ENCODE results near the gene SFXN3.

SFXN3 gene

DNA sequence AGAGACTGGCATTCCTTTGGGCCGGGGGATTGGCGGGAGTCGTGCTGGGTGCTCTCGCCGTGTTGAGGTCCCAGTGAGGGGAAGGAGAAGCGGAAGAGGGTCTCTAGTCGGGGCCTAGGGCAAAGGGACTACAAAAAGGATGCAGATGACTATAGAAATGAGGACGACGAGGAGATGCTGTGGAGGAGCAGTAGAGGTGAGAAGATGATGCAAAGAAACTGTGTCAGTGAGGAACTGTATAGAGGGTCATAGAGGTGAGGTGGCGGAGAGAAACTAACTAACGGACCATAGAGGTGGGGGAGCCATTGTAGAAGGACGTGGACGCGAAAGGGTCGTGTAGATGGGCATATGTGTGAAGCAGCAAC is 43.4 kb upstream of the SFXN3 start:
- Histone ChIP-seq H3K27ac (replicated peaks; ENCODE audit: low read length) (no peak overlapping the region), H3K4ac (ENCODE audit: low read length) (no peak overlapping the region), H3K79me1 (ENCODE audit: low read depth, low read length) (peaks cover 10% of the 10 kb centered on the region), H2AFZ (ENCODE audit: low read length) (peak overlapping the region; percentile 98), H4K91ac (ENCODE audit: low read depth, low read length, poor library complexity) (no peak overlapping the region), H3K23ac (ENCODE audit: low read depth, low read length, poor library complexity) (peak overlapping the region; percentile 97), H3K9me3 (replicated peaks in 1 of 2; ENCODE audit: control insufficient read depth in 2 of 2, insufficient read depth in 1 of 2, low read depth in 1 of 2, low read length in 2 of 2) (peaks cover 0 to 3% of the 10 kb centered on the region in 2 donors), H3K9ac (ENCODE audit: low read depth, low read length, poor library complexity) (peak overlapping the region; percentile 85), H2BK15ac (ENCODE audit: low read length) (no peak overlapping the region), H2BK120ac (ENCODE audit: low read depth, low read length) (no peak overlapping the region), H3K18ac (ENCODE audit: low read length) (no peak overlapping the region), H3K27me3 (ENCODE audit: control insufficient read depth in 3 of 3, insufficient read depth in 3 of 3, low read depth in 1 of 3, low read length in 3 of 3) (no peaks in the 10 kb centered on the region), H2BK5ac (ENCODE audit: low read length) (peak overlapping the region; percentile 91), H3K14ac (ENCODE audit: low read length) (no peak overlapping the region), H3K4me2 (ENCODE audit: insufficient read depth, low read length, poor library complexity, severe bottlenecking) (peak overlapping the region; percentile 80), H3K4me3 (ENCODE audit: low read length in 2 of 2) (peak overlapping the region; percentile 88 to 93), H3K36me3 (replicated peaks in 1 of 2; ENCODE audit: control insufficient read depth in 2 of 2, insufficient read depth in 2 of 2, low read length in 2 of 2) (peaks cover 33 to 68% of the 10 kb centered on the region in 2 donors), H3K4me1 (ENCODE audit: control insufficient read depth in 2 of 2, insufficient read depth in 1 of 2, low read depth in 1 of 2, low read length in 2 of 2) (peaks cover 12 to 13% of the 10 kb centered on the region in 2 donors), H4K8ac (ENCODE audit: low read depth, low read length) (no peak overlapping the region), H2AK5ac (ENCODE audit: low read depth, low read length) (no peak overlapping the region), H2BK12ac (ENCODE audit: low read length) (no peak overlapping the region)
- DNase-seq (ENCODE audit: low spot score) = no peak
- no CpG with 5 or more reads among the region's 15 CpGs for WGBS, 2 donors (ENCODE audit: extremely low coverage in 2 of 2, insufficient read length in 2 of 2, insufficient replicate concordance in 1 of 2)

DNA sequence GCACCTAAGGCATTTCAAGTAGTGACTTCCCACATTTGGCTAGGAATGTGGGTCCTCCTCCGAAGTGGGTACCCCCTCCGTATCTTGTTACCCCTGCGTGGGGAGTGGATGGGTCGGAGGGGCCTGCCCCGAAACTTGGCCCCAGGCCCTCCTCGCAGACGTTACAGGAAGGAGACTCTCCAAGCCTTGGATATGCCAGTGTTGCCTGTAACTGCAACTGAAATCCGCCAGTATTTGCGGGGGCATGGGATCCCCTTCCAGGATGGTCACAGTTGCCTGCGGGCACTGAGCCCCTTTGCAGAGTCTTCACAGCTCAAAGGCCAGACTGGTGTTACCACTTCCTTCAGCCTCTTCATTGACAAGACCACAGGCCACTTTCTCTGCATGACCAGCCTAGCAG is 42.9 kb upstream of the SFXN3 start:
- Histone ChIP-seq H3K27ac (replicated peaks; ENCODE audit: low read length) (no peak overlapping the region), H2BK5ac (ENCODE audit: low read length) (no peak overlapping the region), H3K36me3 (replicated peaks in 1 of 2; ENCODE audit: control insufficient read depth in 2 of 2, insufficient read depth in 2 of 2, low read length in 2 of 2) (peaks cover 31 to 67% of the 10 kb centered on the region in 2 donors), H2AFZ (ENCODE audit: low read length) (no peak overlapping the region), H3K4me3 (ENCODE audit: low read length in 2 of 2) (peak overlapping the region; percentile 88 to 93), H2BK12ac (ENCODE audit: low read length) (no peak overlapping the region), H3K14ac (ENCODE audit: low read length) (no peak overlapping the region), H4K8ac (ENCODE audit: low read depth, low read length) (no peak overlapping the region), H2AK5ac (ENCODE audit: low read depth, low read length) (no peak overlapping the region), H4K91ac (ENCODE audit: low read depth, low read length, poor library complexity) (no peak overlapping the region), H3K9me3 (replicated peaks in 1 of 2; ENCODE audit: control insufficient read depth in 2 of 2, insufficient read depth in 1 of 2, low read depth in 1 of 2, low read length in 2 of 2) (peaks cover 0 to 3% of the 10 kb centered on the region in 2 donors), H3K79me1 (ENCODE audit: low read depth, low read length) (peaks cover 10% of the 10 kb centered on the region), H2BK15ac (ENCODE audit: low read length) (no peak overlapping the region), H3K27me3 (ENCODE audit: control insufficient read depth in 3 of 3, insufficient read depth in 3 of 3, low read depth in 1 of 3, low read length in 3 of 3) (no peaks in the 10 kb centered on the region), H3K4me1 (ENCODE audit: control insufficient read depth in 2 of 2, insufficient read depth in 1 of 2, low read depth in 1 of 2, low read length in 2 of 2) (peaks cover 12 to 13% of the 10 kb centered on the region in 2 donors), H3K4ac (ENCODE audit: low read length) (no peak overlapping the region), H3K4me2 (ENCODE audit: insufficient read depth, low read length, poor library complexity, severe bottlenecking) (peak overlapping the region; percentile 80), H3K18ac (ENCODE audit: low read length) (no peak overlapping the region), H3K23ac (ENCODE audit: low read depth, low read length, poor library complexity) (no peak overlapping the region), H3K9ac (ENCODE audit: low read depth, low read length, poor library complexity) (peak overlapping the region; percentile 85), H2BK120ac (ENCODE audit: low read depth, low read length) (no peak overlapping the region)
- DNase-seq (ENCODE audit: low spot score) = no peak
- no CpG with 5 or more reads among the region's 10 CpGs for WGBS, 2 donors (ENCODE audit: extremely low coverage in 2 of 2, insufficient read length in 2 of 2, insufficient replicate concordance in 1 of 2)

DNA sequence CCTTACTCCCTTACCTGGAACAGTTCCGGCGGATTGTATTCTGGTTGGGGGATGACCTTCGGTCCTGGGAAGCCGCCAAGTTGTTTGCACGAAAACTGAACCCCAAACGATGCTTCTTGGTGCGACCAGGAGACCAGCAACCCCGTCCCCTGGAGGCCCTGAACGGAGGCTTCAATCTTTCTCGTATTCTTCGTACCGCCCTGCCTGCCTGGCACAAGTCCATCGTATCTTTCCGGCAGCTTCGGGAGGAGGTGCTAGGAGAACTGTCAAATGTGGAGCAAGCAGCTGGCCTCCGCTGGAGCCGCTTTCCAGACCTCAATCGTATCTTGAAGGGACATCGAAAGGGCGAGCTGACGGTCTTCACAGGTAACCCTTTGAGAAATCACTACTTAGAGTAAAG is 41.9 kb upstream of the SFXN3 start:
- no peak overlapping the region for H4K8ac ChIP-seq (ENCODE audit: low read depth, low read length)
- H3K36me3 ChIP-seq (replicated peaks in 1 of 2; ENCODE audit: control insufficient read depth in 2 of 2, insufficient read depth in 2 of 2, low read length in 2 of 2) = peaks cover 35 to 68% of the 10 kb centered on the region in 2 donors
- H3K4ac ChIP-seq (ENCODE audit: low read length) = no peak overlapping the region
- peak overlapping the region in 1 of 2 donors; percentile 93 for H3K4me3 ChIP-seq (ENCODE audit: low read length in 2 of 2)
- H3K14ac ChIP-seq (ENCODE audit: low read length) = no peak overlapping the region
- no peak overlapping the region for H2AK5ac ChIP-seq (ENCODE audit: low read depth, low read length)
- WGBS, 2 donors (ENCODE audit: extremely low coverage in 2 of 2, insufficient read length in 2 of 2, insufficient replicate concordance in 1 of 2) = no CpG with 5 or more reads among the region's 21 CpGs
- peaks cover 12 to 13% of the 10 kb centered on the region in 2 donors for H3K4me1 ChIP-seq (ENCODE audit: control insufficient read depth in 2 of 2, insufficient read depth in 1 of 2, low read depth in 1 of 2, low read length in 2 of 2)
- peaks cover 10% of the 10 kb centered on the region for H3K79me1 ChIP-seq (ENCODE audit: low read depth, low read length)
- no peak overlapping the region for H3K18ac ChIP-seq (ENCODE audit: low read length)
- no peak overlapping the region for H3K9ac ChIP-seq (ENCODE audit: low read depth, low read length, poor library complexity)
- no peak overlapping the region for H2BK120ac ChIP-seq (ENCODE audit: low read depth, low read length)
- no peak overlapping the region for H4K91ac ChIP-seq (ENCODE audit: low read depth, low read length, poor library complexity)
- H3K4me2 ChIP-seq (ENCODE audit: insufficient read depth, low read length, poor library complexity, severe bottlenecking) = no peak overlapping the region
- DNase-seq (ENCODE audit: low spot score) = no peak
- no peak overlapping the region for H2BK15ac ChIP-seq (ENCODE audit: low read length)
- no peak overlapping the region for H2BK12ac ChIP-seq (ENCODE audit: low read length)
- no peak overlapping the region for H2AFZ ChIP-seq (ENCODE audit: low read length)
- H2BK5ac ChIP-seq (ENCODE audit: low read length) = no peak overlapping the region
- no peak overlapping the region for H3K27ac ChIP-seq (replicated peaks; ENCODE audit: low read length)
- H3K9me3 ChIP-seq (replicated peaks in 1 of 2; ENCODE audit: control insufficient read depth in 2 of 2, insufficient read depth in 1 of 2, low read depth in 1 of 2, low read length in 2 of 2) = peaks cover 0 to 3% of the 10 kb centered on the region in 2 donors
- H3K27me3 ChIP-seq (ENCODE audit: control insufficient read depth in 3 of 3, insufficient read depth in 3 of 3, low read depth in 1 of 3, low read length in 3 of 3) = no peaks in the 10 kb centered on the region
- no peak overlapping the region for H3K23ac ChIP-seq (ENCODE audit: low read depth, low read length, poor library complexity)

DNA sequence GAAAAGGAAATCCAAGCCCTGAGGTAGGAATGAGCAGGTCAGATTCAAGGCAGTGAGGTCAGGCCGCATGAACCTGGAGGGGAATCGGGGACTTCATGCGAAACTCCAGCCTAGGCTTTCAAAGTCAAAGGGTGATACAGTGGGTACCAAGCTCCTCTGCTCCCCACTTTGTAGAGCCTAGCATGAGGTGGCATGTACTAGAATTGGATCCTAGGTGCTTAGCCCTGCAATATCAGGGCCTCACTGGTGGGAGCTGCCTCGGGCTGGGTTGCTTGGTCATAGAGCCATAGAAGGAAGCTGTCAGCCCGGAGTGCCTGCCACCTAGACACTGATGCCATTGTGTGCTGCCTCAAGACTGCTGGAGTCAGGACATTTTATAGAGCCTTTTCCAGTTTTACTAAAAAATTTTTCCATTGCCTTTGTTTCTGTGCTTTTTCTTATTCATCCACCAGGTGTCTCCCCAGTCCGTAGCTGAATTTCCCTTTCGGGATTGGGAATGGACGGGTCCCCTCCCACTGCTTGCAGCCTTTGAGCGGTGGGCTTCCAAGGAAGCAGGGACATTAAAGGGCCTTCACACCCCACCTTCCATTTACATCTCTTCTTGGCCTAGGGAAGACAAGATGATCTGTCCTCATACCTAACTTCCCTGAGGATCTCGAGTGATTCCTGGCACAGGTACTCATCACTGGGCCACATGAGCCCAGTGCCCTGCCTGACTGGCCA is 36.9 kb upstream of the SFXN3 start:
- Histone ChIP-seq H2BK12ac (ENCODE audit: low read length) (no peak overlapping the region), H3K4ac (ENCODE audit: low read length) (no peak overlapping the region), H3K23ac (ENCODE audit: low read depth, low read length, poor library complexity) (no peak overlapping the region), H3K18ac (ENCODE audit: low read length) (no peak overlapping the region), H3K9me3 (replicated peaks in 1 of 2; ENCODE audit: control insufficient read depth in 2 of 2, insufficient read depth in 1 of 2, low read depth in 1 of 2, low read length in 2 of 2) (no peaks in the 10 kb centered on the region), H4K91ac (ENCODE audit: low read depth, low read length, poor library complexity) (no peak overlapping the region), H3K9ac (ENCODE audit: low read depth, low read length, poor library complexity) (no peak overlapping the region), H3K4me2 (ENCODE audit: insufficient read depth, low read length, poor library complexity, severe bottlenecking) (no peak overlapping the region), H3K27me3 (ENCODE audit: control insufficient read depth in 3 of 3, insufficient read depth in 3 of 3, low read depth in 1 of 3, low read length in 3 of 3) (no peaks in the 10 kb centered on the region), H4K8ac (ENCODE audit: low read depth, low read length) (no peak overlapping the region), H2AFZ (ENCODE audit: low read length) (no peak overlapping the region), H3K4me1 (ENCODE audit: control insufficient read depth in 2 of 2, insufficient read depth in 1 of 2, low read depth in 1 of 2, low read length in 2 of 2) (peaks cover 10% of the 10 kb centered on the region in 2 donors), H2BK120ac (ENCODE audit: low read depth, low read length) (no peak overlapping the region), H3K4me3 (ENCODE audit: low read length in 2 of 2) (no peak overlapping the region), H3K14ac (ENCODE audit: low read length) (no peak overlapping the region), H3K27ac (replicated peaks; ENCODE audit: low read length) (no peak overlapping the region), H2BK5ac (ENCODE audit: low read length) (no peak overlapping the region), H2BK15ac (ENCODE audit: low read length) (no peak overlapping the region), H3K79me1 (ENCODE audit: low read depth, low read length) (no peaks in the 10 kb centered on the region), H3K36me3 (replicated peaks in 1 of 2; ENCODE audit: control insufficient read depth in 2 of 2, insufficient read depth in 2 of 2, low read length in 2 of 2) (peaks cover 35 to 45% of the 10 kb centered on the region in 2 donors), H2AK5ac (ENCODE audit: low read depth, low read length) (no peak overlapping the region)
- WGBS, 2 donors (ENCODE audit: extremely low coverage in 2 of 2, insufficient read length in 2 of 2, insufficient replicate concordance in 1 of 2) = no CpG with 5 or more reads among the region's 10 CpGs
- no peak for DNase-seq (ENCODE audit: low spot score)

Data from neuronal stem cell (in vitro differentiated cells).